Heart right ventricle (tissue), 16 donors: ENCODE results near the gene TAOK2. TPM values are rescaled to one million over a fixed set of nuclear protein-coding genes. Genes with fewer than 3 reads are reported as not detected.

Experiments
- ATAC-seq, 8 donors: fragments of 200-7000 bp; cut with Tn5 transposase; one replicate each; pipeline ENCODE4 v1.9.1; 2020; ENCODE audit warnings: mild to moderate bottlenecking in 8 of 8, moderate library complexity in 8 of 8, moderate number of reproducible peaks in 1 of 8
- DNase-seq, 2 donors: peaks; one replicate each; pipeline ENCODE4 v3.0.0-alpha.2; 2020
- H3K27ac ChIP-seq, 10 donors: fragments of 200-600 bp; sonication (generic) in 2 of 10; one replicate each; pipeline versions ENCODE4 v1.5.0 to v1.8.0; 2020 to 2022; ENCODE audit warnings: mild to moderate bottlenecking in 3 of 10
- H3K27me3 ChIP-seq, 7 donors: fragments of 200-600 bp; one replicate each; pipeline ENCODE4 v1.8.0; 2021 to 2022; ENCODE audit warnings: mild to moderate bottlenecking in 2 of 7
- H3K36me3 ChIP-seq, 9 donors: fragments of 200-600 bp; sonication (generic) in 1 of 9; one replicate each; pipeline versions ENCODE4 v1.5.0 to v1.8.0; 2020 to 2022; ENCODE audit warnings: mild to moderate bottlenecking in 2 of 9
- H3K4me1 ChIP-seq, 9 donors: fragments of 200-600 bp; sonication (generic) in 1 of 9; one replicate each; pipeline versions ENCODE4 v1.5.0 to v1.8.0; 2020 to 2022; ENCODE audit warnings: mild to moderate bottlenecking in 4 of 9
- H3K4me3 ChIP-seq, 10 donors: fragments of 200-600 bp; sonication (generic) in 2 of 10; one replicate each; pipeline versions ENCODE4 v1.5.0 to v1.8.0; 2020 to 2022; ENCODE audit warnings: mild to moderate bottlenecking in 7 of 10, moderate library complexity in 2 of 10
- H3K9me3 ChIP-seq, 11 donors: fragments of 200-600 bp in 10 of 11; sonication (generic) in 2 of 11; one replicate each; pipeline versions ENCODE4 v1.5.0 to v1.8.0; 2013 to 2022; ENCODE audit warnings: mild to moderate bottlenecking in 2 of 11, control low read depth in 1 of 11, moderate library complexity in 1 of 11
- WGBS, 2 donors: extraction: QIAGEN DNeasy Blood & Tissue Kit; methylation state at CpG; one replicate each; pipeline ENCODE4 v1.1.7; 2013; ENCODE audit warnings: inconsistent platforms in 1 of 2; 5-methylcytosine and 5-hydroxymethylcytosine counted together
- intact Hi-C, 10 donors: fragments of 100-400 bp; cut with DNase I; formaldehyde crosslinking; loops; one replicate each; pipeline versions ENCODE4 v1.11.1 to v1.14.2; 2022
- polyA plus RNA-seq, 2 donors: library from polyadenylated mRNA; stranded (reverse); fragments of 200-250 nt; gene quantifications; one replicate each; pipeline ENCODE4 v1.2.3, GENCODE V29; 2013
- total RNA-seq, 10 donors: library from RNA; stranded (reverse); fragmentation: NEBNext Ultra II Directional in 3 of 10; extraction: Animal tissue kit (Norgen Biotek cat#: 25700) in 3 of 10; gene quantifications; one replicate each; pipeline versions ENCODE4 v1.2.1 to v1.2.4, GENCODE V29; 2021 to 2023
- TF ChIP-seq, protein P1 (sequence below), 9 donors: fragments of 200-600 bp; sonication (generic) in 2 of 9; IDR thresholded peaks; one replicate each; pipeline versions ENCODE4 v1.5.0 to v1.8.0; 2021 to 2022; ENCODE audit warnings: antibody characterized with exemption in 9 of 9, mild to moderate bottlenecking in 5 of 9, moderate library complexity in 1 of 9
- donor health status: Arrhythmogenic right ventricular cardiomyopathy.
- donor health status: ischemic (EF 13 %, LVEDD 7.1; RV severe dilation, severe dysfunction).
- donor health status: healthy with polysubstance abuse.
- donor health status: DM: no; HTN: yes; CAD: no.
- donor health status: DM: no; HTN: no; CAD: no.
- donor health status: ischemic (EF 25% LVEDD 6.9; RV normal size, moderate dysfunction).
- donor health status: ischemic (EF 25% LVEDD 5.7; RV mildly dilated, moderate dysfunction).
- donor health status: healthy.
- donor health status: DM: yes; HTN: yes; CAD: no.
- donor health status: Ischemic cardiomyopathy.
- donor health status: ischemic (EF 35%, LVEDD 5.7; RV mildly dilated, moderate dysfunction).
- donor health status: nonischemic (EF 11% LVEDD 7.7; RV severe dilation, severe dysfunction).
- donor health status: DM: yes; HTN: yes; CAD: no.
- donor health status: PGD.
- donor health status: ischemic (EF 29% LVEDD 5.4; RV normal size, mild dysfunction).
- donor health status: nonischemic (EF 23%, LVEDD 6.1; RV moderate dilation, normal function).

Gene TAOK2
- total and polyA plus RNA-seq, 12 donors: 27.0 to 50.4 (median 32.7) TPM

DNA sequence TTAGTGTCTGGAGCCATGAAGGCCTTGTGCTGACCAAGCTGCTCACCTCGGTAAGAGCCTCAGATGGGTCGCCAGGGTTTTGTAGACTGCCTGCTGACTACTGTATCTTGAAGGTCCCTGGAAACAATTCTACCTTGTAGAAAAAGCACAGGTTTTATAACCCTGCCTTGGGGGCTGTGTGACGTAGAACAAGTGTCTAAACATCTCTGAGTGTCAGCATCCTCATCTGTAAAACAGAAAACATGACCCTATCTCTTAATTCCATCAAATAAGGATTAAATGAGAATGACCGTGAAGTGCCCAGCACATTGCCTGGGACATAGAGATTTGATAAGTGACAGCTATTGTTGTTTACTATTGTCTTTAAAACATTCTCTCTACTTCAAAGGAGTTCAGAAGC is 5.5 kb upstream of the TAOK2 start:
- no peak for DNase-seq
- H3K36me3 ChIP-seq: peaks cover 0 to 92% (median 20%) of the 10 kb centered on the region in 9 donors
- no peak for ATAC-seq

GRCh38 chr16:29971304-29971703 is 2.4 kb upstream of the TAOK2 start:
- intact Hi-C loops: loop anchor here in 5 of 10 donors (5.0 to 10.0 kb wide), 5 partner anchors 44 to 167 kb away; partner anchors contain the start of genes KCTD13 (in 2 of the 5), ALDOA (in 1 of the 5), MAZ (in 1 of the 5) and PAGR1 (in 1 of the 5)
- Histone ChIP-seq H3K36me3 (peaks cover 0 to 65% (median 20%) of the 10 kb centered on the region in 9 donors), H3K9me3 (no peaks in the 10 kb centered on the region), H3K27me3 (no peaks in the 10 kb centered on the region), H3K27ac (no peak overlapping the region), H3K4me3 (no peak overlapping the region), H3K4me1 (peaks cover 0 to 28% (median 19%) of the 10 kb centered on the region in 9 donors)
- WGBS, 2 donors: 88 to 97% methylated on average over 8 of the region's 8 CpGs
- DNase-seq (no peak), ATAC-seq (no peak)
- TF ChIP-seq, protein P1, sequence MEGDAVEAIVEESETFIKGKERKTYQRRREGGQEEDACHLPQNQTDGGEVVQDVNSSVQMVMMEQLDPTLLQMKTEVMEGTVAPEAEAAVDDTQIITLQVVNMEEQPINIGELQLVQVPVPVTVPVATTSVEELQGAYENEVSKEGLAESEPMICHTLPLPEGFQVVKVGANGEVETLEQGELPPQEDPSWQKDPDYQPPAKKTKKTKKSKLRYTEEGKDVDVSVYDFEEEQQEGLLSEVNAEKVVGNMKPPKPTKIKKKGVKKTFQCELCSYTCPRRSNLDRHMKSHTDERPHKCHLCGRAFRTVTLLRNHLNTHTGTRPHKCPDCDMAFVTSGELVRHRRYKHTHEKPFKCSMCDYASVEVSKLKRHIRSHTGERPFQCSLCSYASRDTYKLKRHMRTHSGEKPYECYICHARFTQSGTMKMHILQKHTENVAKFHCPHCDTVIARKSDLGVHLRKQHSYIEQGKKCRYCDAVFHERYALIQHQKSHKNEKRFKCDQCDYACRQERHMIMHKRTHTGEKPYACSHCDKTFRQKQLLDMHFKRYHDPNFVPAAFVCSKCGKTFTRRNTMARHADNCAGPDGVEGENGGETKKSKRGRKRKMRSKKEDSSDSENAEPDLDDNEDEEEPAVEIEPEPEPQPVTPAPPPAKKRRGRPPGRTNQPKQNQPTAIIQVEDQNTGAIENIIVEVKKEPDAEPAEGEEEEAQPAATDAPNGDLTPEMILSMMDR (IDR thresholded peaks at IDR 0.05): no peak

More for the DNA sequence above, 5.5 kb upstream of the TAOK2 start:
- 94 to 95% methylated on average over 4 of the region's 4 CpGs for WGBS, 2 donors
- Histone ChIP-seq H3K9me3 (no peaks in the 10 kb centered on the region), H3K27ac (no peak overlapping the region), H3K4me3 (no peak overlapping the region), H3K4me1 (peaks cover 0 to 23% (median 14%) of the 10 kb centered on the region in 9 donors), H3K27me3 (no peaks in the 10 kb centered on the region)
- intact Hi-C loops: loop anchor here in 1 of 10 donors (10.0 kb wide), 1 partner anchor 153 kb away; the partner anchor contains the start of genes PAGR1 and PRRT2
- TF ChIP-seq, protein P1 (IDR thresholded peaks at IDR 0.05): no peak

GRCh38 chr16:29972500-29972899 is 1.2 kb upstream of the TAOK2 start:
- Histone ChIP-seq H3K4me3 (no peak overlapping the region), H3K4me1 (peaks cover 3 to 39% (median 30%) of the 10 kb centered on the region in 9 donors), H3K27ac (peak overlapping the region in 2 of 10 donors; percentile 93 to 94), H3K27me3 (no peaks in the 10 kb centered on the region), H3K9me3 (no peaks in the 10 kb centered on the region), H3K36me3 (peaks cover 0 to 54% (median 20%) of the 10 kb centered on the region in 9 donors)
- DNase-seq (no peak), ATAC-seq (no peak)
- WGBS, 2 donors: 84 to 95% methylated on average over 1 of the region's 1 CpG
- TF ChIP-seq, protein P1 (IDR thresholded peaks at IDR 0.05): no peak
- intact Hi-C loops: loop anchor here in 5 of 10 donors (5.0 to 10.0 kb wide), 5 partner anchors 45 to 168 kb away; partner anchors contain the start of genes KCTD13 (in 2 of the 5), ALDOA (in 1 of the 5), MAZ (in 1 of the 5) and PAGR1 (in 1 of the 5)

DNA sequence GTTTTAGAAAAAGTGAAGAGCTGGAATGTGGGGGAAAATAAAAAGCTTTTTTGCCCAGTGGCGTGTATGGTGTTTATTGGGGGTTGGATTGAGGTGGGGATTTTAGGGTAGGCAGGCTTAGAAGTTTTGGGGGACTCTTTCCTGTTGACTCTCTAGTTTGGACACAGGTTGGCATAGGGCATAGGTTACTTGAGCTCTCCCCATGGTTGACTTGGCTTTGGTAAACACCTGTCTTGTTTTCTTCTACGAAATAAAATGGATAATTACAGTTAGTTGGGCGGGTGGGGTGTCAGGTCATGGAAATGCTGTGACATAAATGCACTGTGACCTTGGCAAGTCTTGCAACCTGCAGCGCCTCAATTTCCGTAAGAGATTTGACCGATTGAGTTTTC is 680 bp upstream of the TAOK2 start:
- no peaks in the 10 kb centered on the region for H3K27me3 ChIP-seq
- peaks cover 3 to 44% (median 33%) of the 10 kb centered on the region in 9 donors for H3K4me1 ChIP-seq
- no peak for DNase-seq
- H3K4me3 ChIP-seq: peak overlapping the region in 6 of 10 donors; percentile 73 to 99 (median 81)
- intact Hi-C loops: loop anchor here in 6 of 10 donors (1.0 to 10.0 kb wide), 6 partner anchors 11 to 168 kb away; partner anchors contain the start of genes KCTD13 (in 2 of the 6), ALDOA (in 1 of the 6), MAZ (in 1 of the 6) and PAGR1 (in 1 of the 6)
- peak overlapping the region in 6 of 10 donors; percentile 93 to 98 (median 96) for H3K27ac ChIP-seq
- peaks cover 0 to 54% (median 22%) of the 10 kb centered on the region in 9 donors for H3K36me3 ChIP-seq
- H3K9me3 ChIP-seq: no peaks in the 10 kb centered on the region
- no peak for ATAC-seq
- TF ChIP-seq, protein P1 (IDR thresholded peaks at IDR 0.05): no peak
- 63 to 64% methylated on average over 6 of the region's 6 CpGs for WGBS, 2 donors
